Ovary (tissue), 9 donors: ENCODE results near the gene SH3RF3. TPM values are rescaled to one million over a fixed set of nuclear protein-coding genes. Genes with fewer than 3 reads are reported as not detected.

Source experiments
- DNase-seq, 5 donors: peaks; one replicate each; pipeline ENCODE4 v3.0.0-alpha.2; 2019 to 2020
- H3K27ac ChIP-seq, 2 donors: fragments of 200-600 bp; one replicate each; pipeline versions ENCODE4 v1.5.1 to v1.8.0; 2019 to 2022
- H3K27me3 ChIP-seq: fragments of 200-600 bp; one replicate; pipeline ENCODE4 v1.8.0; 2022
- H3K36me3 ChIP-seq: fragments of 200-600 bp; sonication (generic); one replicate; pipeline ENCODE4 v1.5.1; 2019
- H3K4me1 ChIP-seq: one replicate; pipeline ENCODE4 v1.8.1; 2013; ENCODE audit warnings: mild to moderate bottlenecking, moderate library complexity; ENCODE audit not compliant: insufficient read depth
- H3K4me3 ChIP-seq: fragments of 200-600 bp; sonication (generic); one replicate; pipeline ENCODE4 v1.5.1; 2017
- H3K9me3 ChIP-seq, 2 donors: fragments of 200-600 bp in 1 of 2; sonication (generic) in 1 of 2; one replicate each; pipeline versions ENCODE4 v1.5.1 to v1.8.1; 2013 to 2019; ENCODE audit warnings: mild to moderate bottlenecking in 1 of 2, moderate library complexity in 1 of 2
- CTCF ChIP-seq, 3 donors: fragments of 450-650 bp in 2 of 3; fragments of 200-600 bp in 1 of 3; IDR thresholded peaks; one replicate each; pipeline versions ENCODE4 v1.5.1 to v1.8.0; 2016 to 2022; ENCODE audit warnings: antibody characterized with exemption in 3 of 3, mild to moderate bottlenecking in 1 of 3
- EP300 ChIP-seq: sonication (generic); formaldehyde crosslinking; IDR thresholded peaks from one replicate; pipeline ENCODE4 v1.6.1; 2017; ENCODE audit warnings: antibody characterized with exemption
- POLR2A ChIP-seq: fragments of 450-650 bp; IDR thresholded peaks from one replicate; pipeline ENCODE4 v1.6.1; 2017; ENCODE audit warnings: antibody characterized with exemption, mild to moderate bottlenecking, moderate library complexity
- WGBS, 3 donors: extraction: QIAGEN DNeasy Blood & Tissue Kit in 1 of 3; methylation state at CpG; one replicate each; pipeline versions ENCODE4 v1.1.5 to v1.1.7; 2013 to 2017; 5-methylcytosine and 5-hydroxymethylcytosine counted together
- intact Hi-C, 4 donors: fragments of 100-400 bp; cut with DNase I; formaldehyde crosslinking; loops; one replicate each; pipeline versions ENCODE4 v1.11.0 to v1.15.1; 2022 to 2023
- polyA plus RNA-seq, 2 donors: library from polyadenylated mRNA; stranded (reverse); fragments of 200-250 nt in 1 of 2; fragments of 350-450 nt in 1 of 2; fragmentation: Illumina TruSeq in 1 of 2; extraction: RNeasy Lipid Tissue Mini Kit (QIAGEN cat#74804) in 1 of 2; gene quantifications; one replicate each; pipeline ENCODE4 v1.2.3, GENCODE V29; 2013 to 2014
- total RNA-seq, 7 donors: library from RNA; depleted of rRNA in 2 of 7; stranded (reverse); fragments of >200 nt in 2 of 7; fragmentation: NEBNext Ultra II Directional in 3 of 7; extraction: Animal tissue kit (Norgen Biotek cat#: 25700) in 3 of 7; gene quantifications; one replicate each; pipeline versions ENCODE4 v1.1.0 to v1.2.4, GENCODE V29; 2016 to 2023
- donor health status: DM: no; HTN: no; CAD: no; lungs with moderate emphysema.
- donor health status: DM: no; HTN: no; CAD: no.
- donor health status: Bipolar disorder and iron deficiency.
- donor health status: DM: yes; HTN: yes; CAD: no.
- donor health status: DM: no; HTN: no; CAD: no.
- donor health status: DM: yes; HTN: yes; CAD: no.

SH3RF3 gene
- total and polyA plus RNA-seq, 9 donors = 2.7 to 10.1 (median 4.5) TPM

GRCh38 chr2:109422758-109423500 is 293.9 kb downstream of the SH3RF3 start:
- Histone ChIP-seq H3K36me3 (no peaks in the 10 kb centered on the region), H3K4me1 (no peaks in the 10 kb centered on the region), H3K27ac (no peak overlapping the region), H3K27me3 (no peaks in the 10 kb centered on the region), H3K4me3 (no peak overlapping the region), H3K9me3 (no peaks in the 10 kb centered on the region)
- peak in 1 of 5 donors; percentile 7 for DNase-seq
- WGBS, 3 donors = 88 to 90% (median 89%) methylated on average over 16 of the region's 16 CpGs
- intact Hi-C loops = no loop called here
- no peak for TF ChIP-seq POLR2A
- TF ChIP-seq EP300 = no peak
- no peak for TF ChIP-seq CTCF (IDR thresholded peaks at IDR 0.05)

- Histone ChIP-seq H3K4me1 (no peaks in the 10 kb centered on the region), H3K9me3 (no peaks in the 10 kb centered on the region), H3K4me3 (no peak overlapping the region), H3K36me3 (no peaks in the 10 kb centered on the region), H3K27me3 (no peaks in the 10 kb centered on the region), H3K27ac (no peak overlapping the region)
- peak in 1 of 5 donors; percentile 6 for DNase-seq
- intact Hi-C loops = no loop called here
- WGBS, 3 donors = 89 to 92% (median 90%) methylated on average over 22 of the region's 22 CpGs
- no peak for TF ChIP-seq EP300
- TF ChIP-seq POLR2A = no peak
- TF ChIP-seq CTCF (IDR thresholded peaks at IDR 0.05) = no peak
Measured at GRCh38 chr2:109423556-109424359, 294.8 kb downstream of the SH3RF3 start.

GRCh38 chr2:109425411-109425810 is 296.4 kb downstream of the SH3RF3 start:
- no peaks in the 10 kb centered on the region for H3K36me3 ChIP-seq
- no peaks in the 10 kb centered on the region for H3K27me3 ChIP-seq
- H3K27ac ChIP-seq = no peak overlapping the region
- no peak overlapping the region for H3K4me3 ChIP-seq
- no peaks in the 10 kb centered on the region for H3K9me3 ChIP-seq
- WGBS, 3 donors = 94 to 98% (median 96%) methylated on average over 3 of the region's 3 CpGs
- H3K4me1 ChIP-seq = no peaks in the 10 kb centered on the region
- no peak for TF ChIP-seq CTCF (IDR thresholded peaks at IDR 0.05)
- no peak for TF ChIP-seq EP300
- TF ChIP-seq POLR2A = no peak
- DNase-seq = no peak
- intact Hi-C loops = no loop called here

GRCh38 chr2:109427661-109428091 is 298.7 kb downstream of the SH3RF3 start:
- intact Hi-C loops = no loop called here
- no peaks in the 10 kb centered on the region for H3K36me3 ChIP-seq
- DNase-seq = no peak
- no peaks in the 10 kb centered on the region for H3K27me3 ChIP-seq
- no peak overlapping the region for H3K4me3 ChIP-seq
- no peaks in the 10 kb centered on the region for H3K4me1 ChIP-seq
- H3K27ac ChIP-seq = no peak overlapping the region
- WGBS, 3 donors = 87 to 94% (median 90%) methylated on average over 11 of the region's 11 CpGs
- TF ChIP-seq CTCF (IDR thresholded peaks at IDR 0.05) = no peak
- no peak for TF ChIP-seq EP300
- no peak for TF ChIP-seq POLR2A
- no peaks in the 10 kb centered on the region for H3K9me3 ChIP-seq
